HL-60/S4 (cell line): ENCODE measurements around the gene MFSD12.

Source experiments
- in situ Hi-C: fragments of 300-500 bp; cut with MboI; formaldehyde crosslinking; loops from 2 replicates; pipeline ENCODE4 v1.14.3; 2022; ENCODE audit warnings: low sequenced_read_pairs

MFSD12 gene

DNA sequence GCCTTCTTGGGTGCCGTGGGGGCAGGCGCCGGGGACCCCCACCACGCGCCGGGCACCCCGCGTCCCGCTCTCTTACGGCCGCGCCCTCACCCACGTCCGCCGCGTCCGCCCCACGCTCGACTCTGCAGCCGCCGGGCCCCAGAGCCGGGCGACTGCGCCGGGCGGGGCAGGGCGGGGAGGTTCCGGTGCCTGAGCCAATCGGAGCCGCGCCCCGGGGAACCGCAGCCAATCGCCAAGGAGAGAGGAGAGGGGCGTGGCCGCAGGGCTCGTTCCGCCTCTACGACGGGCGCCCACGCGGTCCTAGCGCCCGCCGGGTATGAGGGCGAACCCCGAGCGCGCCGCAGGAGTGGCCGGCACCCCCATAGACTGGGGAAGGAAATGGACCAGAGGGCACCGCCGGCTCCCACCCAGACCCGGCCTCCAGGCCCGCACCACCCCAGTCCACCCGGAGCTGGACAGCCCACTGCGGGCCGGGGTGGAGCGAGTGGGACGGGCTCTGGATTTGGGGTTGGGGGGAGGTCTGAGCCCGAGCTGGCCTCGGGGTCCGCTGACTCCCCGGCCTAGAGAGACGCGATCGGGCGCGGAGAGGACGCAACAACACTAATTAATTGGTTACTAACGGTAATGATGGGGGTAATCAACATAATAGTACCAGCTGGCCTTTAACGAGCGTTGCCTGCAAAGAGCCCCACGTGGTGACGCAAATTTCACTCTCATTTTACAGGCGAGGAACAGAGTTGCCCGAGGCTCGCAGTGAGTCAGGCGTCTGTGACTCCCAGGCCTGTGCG is at the start of gene MFSD12:
Gene MFSD12, minus strand, starts transcription at position 126 of the 788 bp plus-strand sequence. CDS start 183 bp downstream, outside the sequence.
- in situ Hi-C loops: no loop called here

DNA sequence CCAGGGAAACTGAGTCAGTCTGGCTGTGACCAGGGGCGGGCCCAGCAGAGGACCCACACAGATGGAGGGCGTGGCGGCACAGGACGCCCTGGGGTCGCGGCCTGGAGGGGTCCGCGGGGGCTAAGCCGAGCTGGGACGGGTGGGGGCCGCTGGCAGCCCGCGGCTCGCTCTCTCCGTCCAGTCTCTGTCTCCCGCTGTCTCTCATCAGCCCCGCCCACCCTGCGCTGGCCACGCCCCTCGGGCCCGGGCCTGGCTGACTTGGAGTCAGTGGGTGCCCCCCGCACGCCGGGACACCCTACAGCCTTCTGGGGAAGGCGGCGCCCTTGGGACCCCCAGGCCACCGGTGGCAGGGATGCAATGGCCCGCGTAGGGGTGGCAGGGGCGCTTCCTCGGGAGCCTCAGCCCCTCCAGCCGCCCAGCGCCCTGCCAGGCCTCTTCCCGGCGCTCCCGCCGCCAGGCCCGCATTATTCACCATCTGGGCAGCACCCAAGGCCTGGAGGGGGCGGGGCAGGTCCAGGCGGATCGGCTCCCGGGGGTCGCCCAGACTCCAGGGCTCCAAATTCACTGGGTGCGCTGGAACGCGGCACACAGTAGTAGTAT is 49.4 kb upstream of the MFSD12 start, which contains the start of gene TBXA2R:
Gene TBXA2R, minus strand, starts transcription at position 186 of the 600 bp plus-strand sequence. CDS start 6,241 bp downstream, outside the sequence.
- in situ Hi-C loops: no loop called here

DNA sequence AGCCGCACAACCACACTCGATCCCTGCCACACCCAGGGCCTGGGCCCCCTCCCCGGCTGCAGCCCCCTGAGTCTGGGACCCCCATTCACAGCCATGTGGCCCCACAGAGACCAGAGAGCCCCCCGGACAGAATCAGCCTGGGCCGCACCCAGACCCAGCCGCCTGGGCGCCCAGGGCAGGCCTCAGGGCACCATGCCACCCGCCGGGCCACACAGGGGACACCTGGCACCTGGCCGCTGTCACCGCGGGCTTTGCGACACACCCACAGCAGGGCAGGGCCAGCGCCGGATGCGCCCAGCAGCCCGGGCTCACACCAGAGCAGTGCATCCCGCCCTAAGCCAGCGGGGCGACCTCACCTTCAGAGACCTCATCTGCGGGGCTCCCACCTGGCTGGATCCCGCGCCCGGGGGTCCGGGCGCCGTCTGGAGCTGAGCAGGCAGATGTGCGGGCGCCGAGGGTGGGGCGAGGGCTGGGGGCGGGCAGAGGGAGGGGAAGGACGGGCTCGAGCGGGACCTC is 48.8 kb upstream of the MFSD12 start:
- in situ Hi-C loops: no loop called here

DNA sequence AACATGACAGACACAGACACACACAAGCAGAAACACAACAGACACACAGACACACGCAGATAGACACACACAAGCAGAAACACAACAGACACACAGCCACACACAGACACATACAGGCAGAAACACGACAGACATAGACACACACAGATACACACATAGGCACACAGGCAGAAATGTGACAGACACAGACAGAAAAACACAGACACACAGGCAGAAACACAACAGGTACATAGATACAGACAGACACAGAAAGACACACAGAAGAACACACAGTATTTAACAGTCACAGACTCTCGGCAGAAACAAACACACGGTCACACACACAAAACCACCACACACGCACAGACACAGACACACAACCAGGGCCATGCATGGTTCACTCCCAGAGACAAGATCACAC is 48.4 kb upstream of the MFSD12 start:
- in situ Hi-C loops: no loop called here

DNA sequence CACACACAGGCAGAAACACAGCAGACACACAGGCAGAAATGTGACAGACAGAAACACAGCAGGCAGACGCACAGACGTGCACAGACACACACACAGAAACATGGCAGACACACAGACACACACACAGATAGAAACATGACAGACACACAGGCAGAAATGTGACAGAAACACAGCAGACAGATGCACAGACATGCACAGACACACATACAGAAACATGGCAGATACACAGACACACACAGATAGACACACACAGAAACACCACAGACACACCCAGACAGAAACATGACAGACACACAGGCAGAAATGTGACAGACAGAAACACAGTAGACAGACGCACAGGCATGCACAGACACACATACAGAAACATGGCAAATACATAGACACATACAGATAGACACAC is 48.0 kb upstream of the MFSD12 start:
- in situ Hi-C loops: no loop called here

DNA sequence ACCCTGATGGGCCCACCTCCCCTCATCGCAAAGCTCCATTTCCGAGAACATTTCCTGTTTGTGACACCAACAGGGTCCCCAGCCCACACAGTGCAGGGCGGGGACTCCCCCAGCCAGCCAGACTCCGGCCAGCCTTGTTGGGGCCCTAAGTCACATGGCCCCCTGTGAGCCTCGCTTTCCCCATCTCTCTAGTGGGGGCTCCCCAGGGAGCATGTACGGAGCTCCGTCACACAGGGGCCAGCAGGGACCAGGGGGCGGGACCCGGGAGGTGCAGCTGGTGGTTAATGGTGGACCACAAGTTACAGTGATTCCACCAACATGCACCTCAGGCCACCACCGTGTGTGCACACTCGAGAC is 47.6 kb upstream of the MFSD12 start:
- in situ Hi-C loops: no loop called here

DNA sequence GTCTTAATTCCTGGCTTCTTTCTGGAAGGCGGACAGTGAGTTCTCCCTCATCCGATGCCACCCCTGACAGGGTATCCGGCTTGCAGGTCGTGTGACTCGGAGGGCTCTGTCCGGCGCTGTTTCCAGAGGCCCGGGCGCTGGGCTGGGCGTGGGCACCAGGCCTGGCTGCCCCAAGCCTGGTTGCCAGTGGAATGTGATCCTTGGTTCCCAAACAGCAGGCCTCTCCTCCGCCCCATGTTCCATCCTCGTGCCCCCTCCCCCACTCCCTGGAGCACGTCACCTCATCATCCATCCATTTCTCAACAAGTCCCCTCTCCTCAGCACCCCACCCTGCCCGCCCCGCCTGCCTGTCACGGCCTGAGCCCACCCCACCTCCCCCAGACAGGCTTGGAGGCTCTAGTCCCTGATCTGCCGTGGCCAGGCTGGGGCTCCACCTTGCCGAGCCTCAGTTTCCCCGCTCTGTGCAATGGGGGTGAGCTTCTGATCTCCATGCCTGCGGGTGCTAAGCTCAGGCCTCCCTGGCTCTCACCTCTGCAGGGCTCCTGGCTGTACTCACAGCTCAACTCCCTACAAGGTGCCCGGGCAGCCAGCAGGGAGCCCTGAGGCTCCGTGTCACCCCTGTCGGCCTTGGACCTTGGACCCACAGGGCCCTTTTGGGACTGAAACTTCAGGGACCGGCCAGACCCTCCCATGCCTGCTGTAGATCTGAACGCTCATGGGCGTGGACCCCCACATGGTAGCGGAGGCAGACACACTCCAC is 47.0 kb upstream of the MFSD12 start:
- in situ Hi-C loops: no loop called here

DNA sequence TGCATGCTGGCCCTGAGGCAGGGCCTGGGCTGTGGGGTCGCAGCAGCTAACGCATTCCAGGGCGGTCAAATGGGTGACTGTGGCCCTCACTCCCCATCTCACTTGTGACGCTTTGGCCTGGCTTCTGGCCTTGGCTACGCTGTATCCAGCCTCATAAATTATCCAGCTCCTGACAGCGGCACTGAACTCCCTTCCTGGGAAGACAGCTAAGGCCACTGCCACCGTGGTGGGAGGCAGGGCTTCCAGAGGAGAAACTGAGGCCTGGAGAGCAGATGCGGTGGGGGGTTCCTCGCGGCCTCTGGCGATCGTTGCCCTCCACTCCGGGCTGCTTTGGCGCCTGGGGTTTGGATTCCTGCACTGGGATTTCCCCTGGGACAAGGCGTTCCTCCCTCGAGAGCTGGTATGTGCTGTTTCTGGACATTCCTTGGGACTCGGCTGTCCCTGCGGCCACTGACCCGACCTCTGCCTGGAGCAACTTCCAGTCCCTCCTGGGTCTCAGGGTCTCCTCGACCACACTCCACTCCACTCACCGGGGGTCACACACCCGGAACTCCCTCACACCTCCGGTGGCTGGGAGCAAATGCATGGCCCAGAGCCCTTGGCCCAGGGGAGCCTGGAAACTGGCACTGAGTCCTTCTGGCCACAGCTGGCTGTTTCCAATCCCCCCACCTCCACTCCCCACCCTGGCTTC is 45.9 kb upstream of the MFSD12 start:
- in situ Hi-C loops: no loop called here

DNA sequence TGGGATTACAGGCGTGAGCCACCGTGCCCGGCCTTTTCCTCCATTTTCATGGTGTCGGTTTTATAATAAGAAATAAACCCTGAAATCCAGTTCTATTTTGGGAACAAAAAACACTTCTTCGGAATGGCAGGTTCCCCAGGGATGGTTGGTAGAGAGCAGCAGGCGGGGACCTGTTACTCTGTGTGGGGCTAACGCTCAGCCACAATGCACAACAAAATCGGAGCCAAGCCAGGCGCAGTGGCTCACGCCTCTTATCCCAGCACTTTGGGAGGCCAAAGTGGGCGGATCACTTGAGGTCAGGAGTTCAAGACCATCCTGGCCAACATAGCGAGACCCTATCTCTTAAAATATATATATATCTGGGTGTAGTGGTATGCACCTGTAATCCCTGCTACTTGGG is 43.6 kb upstream of the MFSD12 start:
- in situ Hi-C loops: no loop called here

DNA sequence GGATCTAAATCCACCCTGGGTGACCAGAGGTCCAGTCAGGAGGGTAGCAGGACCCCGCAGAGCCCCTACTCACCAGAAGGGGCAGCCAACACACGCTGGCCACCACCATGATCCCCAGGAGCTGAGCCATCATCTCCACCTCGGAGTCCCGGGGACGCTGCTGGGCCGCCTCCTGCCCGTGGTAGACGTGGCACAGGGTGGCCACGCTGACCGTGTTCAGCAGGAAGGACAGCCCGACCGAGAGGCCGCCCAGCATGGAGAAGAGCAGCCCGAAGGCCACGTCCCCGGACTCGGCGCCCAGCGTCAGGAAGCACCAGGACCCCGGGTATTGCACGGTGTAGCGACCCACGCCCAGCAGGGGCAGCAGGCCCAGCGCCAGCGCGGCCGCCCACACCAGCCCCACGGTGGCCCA is 42.4 kb upstream of the MFSD12 start:
- in situ Hi-C loops: no loop called here

DNA sequence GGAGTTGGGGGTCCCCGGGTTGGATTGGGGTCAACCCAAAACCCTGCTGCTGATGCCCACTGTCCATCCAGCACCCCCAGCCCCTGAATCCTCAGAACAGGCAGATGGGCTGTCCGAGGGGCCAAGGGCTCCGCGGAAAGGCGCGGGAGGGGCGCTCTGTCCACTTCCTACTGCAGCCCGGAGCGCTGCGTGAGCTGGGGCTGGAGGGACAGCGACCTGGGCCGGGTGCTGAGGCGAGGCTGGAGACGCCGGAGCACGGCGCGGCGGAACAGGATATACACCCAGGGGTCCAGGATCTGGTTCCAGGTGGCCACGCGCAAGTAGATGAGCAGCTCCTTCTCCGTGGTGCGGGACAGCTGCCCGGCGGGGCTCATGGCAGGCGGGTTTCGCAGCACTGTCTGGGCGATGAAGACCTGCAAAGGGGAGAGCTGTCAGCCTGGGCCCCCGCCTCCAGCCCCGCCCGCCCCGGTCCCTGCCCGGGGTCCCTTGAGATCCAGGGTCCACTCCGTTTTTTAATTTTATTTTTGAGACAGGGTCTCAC is 38.2 kb upstream of the MFSD12 start:
- in situ Hi-C loops: no loop called here

DNA sequence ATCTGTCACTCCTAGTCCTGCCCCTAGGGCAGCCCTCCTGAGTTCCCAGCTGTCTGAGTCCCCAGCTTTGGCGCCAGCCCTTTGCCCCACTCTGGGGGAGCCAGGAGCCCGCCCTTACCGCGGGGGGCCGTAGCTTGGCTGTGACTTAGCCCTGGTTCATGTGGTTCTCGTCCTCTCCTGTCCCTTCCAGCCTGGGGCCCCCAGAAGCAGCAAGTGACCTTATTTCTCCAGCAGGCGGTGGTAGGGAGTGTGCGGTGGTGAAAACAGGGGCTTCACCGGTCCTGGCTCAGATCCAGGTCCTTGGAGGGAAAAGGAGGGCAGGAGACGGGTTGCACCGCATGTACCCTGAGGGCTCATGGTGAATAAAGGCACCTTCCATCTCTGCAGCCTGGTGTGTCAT is 35.8 kb upstream of the MFSD12 start:
- in situ Hi-C loops: no loop called here

DNA sequence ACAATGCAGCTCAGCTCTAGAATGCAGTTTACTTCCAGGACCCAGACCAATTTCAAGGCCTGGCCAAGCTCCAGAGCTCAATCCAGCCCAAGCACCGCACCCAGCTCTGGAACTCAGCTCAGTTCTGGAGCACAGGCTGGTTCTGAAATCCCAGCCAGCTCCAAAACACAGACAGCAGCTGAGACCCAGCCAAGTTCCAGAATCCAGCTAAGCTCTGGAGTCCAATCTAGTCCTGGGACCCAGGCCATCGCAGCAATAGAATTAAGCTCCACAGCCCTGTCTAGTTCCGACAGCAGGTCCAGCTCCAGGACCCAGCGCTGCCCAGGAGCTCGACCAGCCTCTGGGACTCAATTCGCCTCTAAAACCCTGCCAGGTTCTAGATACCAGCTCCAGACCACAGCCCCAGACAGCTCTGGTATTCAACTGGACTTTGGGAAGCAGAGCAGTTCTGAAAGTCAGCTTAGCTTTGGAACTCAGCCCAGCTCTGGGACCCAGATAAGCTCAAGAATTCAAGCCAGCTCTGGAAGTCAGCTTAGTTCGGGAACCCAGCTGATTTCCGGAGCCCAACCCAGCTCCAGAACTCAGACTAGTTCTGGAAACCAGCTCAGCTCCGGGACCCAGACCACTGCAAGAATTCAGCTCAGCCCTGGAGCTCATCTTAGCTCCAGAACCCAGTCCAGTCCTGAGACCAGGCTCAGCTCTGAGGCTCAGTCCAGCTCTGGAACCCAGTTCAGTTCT is 34.7 kb upstream of the MFSD12 start:
- in situ Hi-C loops: no loop called here

DNA sequence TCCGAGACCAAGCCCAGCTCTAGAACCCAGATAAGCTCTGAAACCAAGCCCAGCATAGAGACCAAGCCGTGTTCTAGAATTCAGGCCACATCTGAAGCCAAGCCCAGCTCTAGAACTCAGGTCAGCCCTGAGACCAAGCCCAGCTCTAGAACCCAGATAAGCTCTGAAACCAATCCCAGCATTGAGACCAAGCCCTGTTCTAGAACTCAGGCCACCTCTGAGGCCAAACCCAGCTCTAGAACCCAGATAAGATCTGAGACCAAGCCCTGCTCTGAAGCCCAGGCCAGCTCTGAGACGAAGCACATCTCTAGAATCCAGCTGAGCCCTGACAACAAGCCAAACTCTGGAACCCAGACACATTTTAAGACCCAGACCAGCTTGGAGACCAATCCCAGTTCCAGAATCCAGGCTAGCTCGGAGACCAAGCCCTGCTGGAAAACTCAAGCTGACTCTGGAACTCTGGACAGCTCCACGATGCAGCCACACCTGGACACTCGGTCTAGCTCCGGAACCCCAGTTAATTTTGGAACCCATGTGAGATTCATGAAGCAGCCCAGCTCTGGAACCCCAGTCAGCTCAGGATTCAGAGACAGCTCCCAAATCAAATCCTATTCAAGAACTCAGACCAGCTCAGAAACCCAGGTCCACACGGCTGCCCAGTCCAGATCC is 33.7 kb upstream of the MFSD12 start:
- in situ Hi-C loops: no loop called here

DNA sequence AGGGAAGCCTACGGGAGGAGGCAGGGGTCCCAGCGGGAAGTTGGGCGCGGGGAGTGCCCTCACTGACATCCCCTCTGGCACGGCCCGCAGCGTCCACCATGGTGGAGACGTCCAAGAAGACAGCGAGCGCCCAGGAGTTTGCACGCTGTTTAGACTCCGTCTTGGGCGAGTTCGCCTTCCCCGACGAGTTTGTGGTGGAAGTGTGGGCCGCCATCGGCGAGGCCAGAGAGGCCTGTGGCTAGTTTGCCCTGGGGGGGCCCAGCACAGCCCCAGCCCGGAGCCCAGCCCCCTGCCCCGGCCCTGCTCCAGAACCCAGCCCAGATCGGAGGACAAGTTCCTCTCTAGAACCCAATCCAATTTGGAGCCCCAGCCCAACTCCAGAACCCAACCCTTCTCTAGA is 32.6 kb upstream of the MFSD12 start:
- in situ Hi-C loops: no loop called here

DNA sequence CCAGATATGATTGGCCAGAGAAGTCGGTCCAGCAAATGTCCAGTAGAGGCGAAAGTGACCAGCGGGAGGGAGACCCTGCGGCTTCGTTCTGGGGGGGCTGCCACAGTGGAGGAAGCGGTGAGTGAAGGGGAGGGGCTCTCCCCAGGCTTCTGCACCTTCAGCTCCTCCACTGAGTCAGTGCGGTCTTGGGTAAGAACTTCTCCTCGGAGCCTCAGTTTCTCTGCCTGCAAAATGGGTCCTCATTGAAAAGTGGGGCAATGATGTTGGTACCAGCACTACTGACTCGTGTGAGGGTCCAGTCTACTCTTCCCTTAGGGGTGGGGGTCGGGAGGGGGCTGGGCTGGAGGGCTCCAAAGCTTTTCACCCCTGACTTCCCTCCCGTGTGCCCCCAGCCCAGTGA is 32.1 kb upstream of the MFSD12 start:
- in situ Hi-C loops: no loop called here

DNA sequence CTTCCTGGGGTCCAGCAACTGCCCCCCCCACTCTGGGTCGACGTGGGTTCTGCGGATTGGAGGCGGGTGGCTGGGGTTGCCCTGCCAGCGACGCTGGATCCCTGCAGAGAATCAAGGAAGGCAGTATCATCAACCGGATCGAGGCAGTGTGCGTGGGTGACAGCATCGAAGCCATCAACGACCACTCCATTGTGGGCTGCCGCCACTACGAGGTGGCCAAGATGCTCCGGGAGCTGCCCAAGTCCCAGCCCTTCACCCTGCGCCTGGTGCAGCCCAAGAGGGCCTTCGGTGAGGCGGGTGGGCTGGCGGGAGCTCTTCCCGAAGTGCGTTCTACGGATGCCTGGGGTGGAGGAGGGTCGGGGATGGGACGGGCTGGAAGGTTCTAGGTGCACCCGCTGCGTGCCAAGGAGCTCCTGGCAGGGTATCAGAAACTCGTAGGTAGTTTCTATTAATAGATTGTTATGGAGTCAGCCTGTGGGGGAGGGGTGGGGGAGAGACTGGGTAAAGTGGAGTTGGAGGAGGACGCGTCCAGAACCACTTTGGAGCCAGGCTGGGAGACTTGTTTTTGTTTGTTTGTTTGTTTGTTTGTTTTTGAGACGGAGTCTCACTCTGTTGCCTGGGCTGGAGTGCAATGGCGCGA is 29.4 kb upstream of the MFSD12 start:
- in situ Hi-C loops: no loop called here

DNA sequence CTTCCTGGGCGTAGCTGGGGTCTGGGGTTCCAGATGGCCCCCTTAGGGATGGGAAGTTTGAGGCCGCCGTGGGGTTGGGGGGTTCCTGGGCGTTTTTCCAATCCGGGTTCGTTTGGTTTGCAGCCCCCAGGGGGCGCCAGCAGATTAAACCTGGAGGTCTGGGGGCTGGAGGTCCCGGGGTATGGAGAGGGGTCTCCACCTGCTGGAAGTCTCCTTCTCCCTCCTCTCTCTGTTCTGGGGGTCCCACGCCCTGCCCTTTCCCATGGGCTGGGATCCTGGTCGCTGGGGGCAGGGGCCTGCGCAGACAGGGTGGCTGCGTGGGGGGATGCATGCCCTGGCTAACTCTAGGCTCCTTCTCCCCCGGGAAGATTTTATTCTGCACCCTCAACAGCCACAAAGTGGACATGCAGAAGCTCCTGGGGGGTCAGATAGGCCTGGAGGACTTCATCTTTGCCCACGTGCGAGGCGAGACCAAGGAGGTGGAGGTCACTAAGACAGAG is 28.8 kb upstream of the MFSD12 start:
- in situ Hi-C loops: no loop called here
